ENCODE measurements around the gene ZFYVE19.

Gene ZFYVE19, protein sequence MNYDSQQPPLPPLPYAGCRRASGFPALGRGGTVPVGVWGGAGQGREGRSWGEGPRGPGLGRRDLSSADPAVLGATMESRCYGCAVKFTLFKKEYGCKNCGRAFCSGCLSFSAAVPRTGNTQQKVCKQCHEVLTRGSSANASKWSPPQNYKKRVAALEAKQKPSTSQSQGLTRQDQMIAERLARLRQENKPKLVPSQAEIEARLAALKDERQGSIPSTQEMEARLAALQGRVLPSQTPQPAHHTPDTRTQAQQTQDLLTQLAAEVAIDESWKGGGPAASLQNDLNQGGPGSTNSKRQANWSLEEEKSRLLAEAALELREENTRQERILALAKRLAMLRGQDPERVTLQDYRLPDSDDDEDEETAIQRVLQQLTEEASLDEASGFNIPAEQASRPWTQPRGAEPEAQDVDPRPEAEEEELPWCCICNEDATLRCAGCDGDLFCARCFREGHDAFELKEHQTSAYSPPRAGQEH

DNA sequence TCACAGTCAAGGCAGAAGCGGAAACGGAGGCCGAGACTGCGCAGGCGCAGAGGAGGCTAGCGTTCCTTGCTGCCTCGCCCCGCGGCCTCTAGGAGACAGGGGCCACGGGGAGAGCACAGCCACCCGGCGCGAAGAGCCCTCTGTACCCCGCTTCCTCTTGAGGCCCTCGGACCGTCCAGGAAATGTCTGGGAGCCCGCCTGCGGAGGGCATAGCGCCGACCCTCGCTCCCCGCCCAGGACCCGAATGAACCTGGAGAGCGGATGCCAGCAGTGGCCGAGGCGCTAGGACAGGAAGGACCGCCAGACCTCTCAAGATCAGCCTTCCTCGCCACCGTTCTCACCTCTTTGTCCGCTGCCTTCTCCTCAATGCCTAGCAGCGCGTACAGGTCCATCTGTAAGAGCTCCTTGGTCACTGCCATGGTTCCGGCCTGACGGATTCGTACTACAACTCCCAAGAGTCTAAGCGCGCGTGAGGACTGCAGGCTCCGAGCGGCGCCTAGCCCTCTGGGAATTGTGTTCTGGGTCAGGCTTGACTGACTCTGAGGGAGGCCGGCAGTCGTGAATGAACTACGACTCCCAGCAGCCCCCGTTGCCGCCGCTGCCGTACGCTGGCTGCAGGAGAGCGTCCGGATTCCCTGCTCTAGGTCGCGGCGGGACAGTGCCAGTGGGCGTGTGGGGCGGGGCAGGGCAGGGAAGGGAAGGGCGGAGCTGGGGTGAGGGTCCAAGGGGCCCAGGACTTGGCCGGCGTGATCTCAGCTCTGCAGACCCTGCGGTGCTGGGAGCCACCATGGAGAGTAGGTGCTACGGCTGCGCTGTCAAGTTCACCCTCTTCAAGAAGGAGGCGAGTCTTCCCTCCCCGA is at the start of gene ZFYVE19, which contains the start of gene DNAJC17:
TSS of gene ZFYVE19 (plus strand) at position 62 of the 860 bp plus-strand sequence. CDS start at position 563, 501 bp downstream.
TSS of gene DNAJC17 (minus strand) at position 446 of the 860 bp plus-strand sequence. CDS start at position 419, 27 bp downstream.
- Histone ChIP-seq H3K36me3 (ENCODE audit: control insufficient read depth in 2 of 2, insufficient read depth in 2 of 2, low read length in 2 of 2) (peaks cover 5 to 14% of the 10 kb centered on the region in 2 donors), H3K4me3 (ENCODE audit: low read length in 2 of 2) (peak within 1 kb of the TSS; percentile 100), H3K27me3 (ENCODE audit: control insufficient read depth in 2 of 2, insufficient read depth in 2 of 2, low read length in 2 of 2) (no peaks in the 10 kb centered on the region), H3K4me1 (ENCODE audit: control insufficient read depth in 2 of 2, insufficient read depth in 2 of 2, low read length in 2 of 2) (peaks cover 12 to 17% of the 10 kb centered on the region in 2 donors), H3K27ac (ENCODE audit: low read depth in 2 of 2, low read length in 2 of 2) (peak within 1 kb of the TSS; percentile 92 to 98), H3K9me3 (ENCODE audit: control insufficient read depth in 2 of 2, low read length in 2 of 2) (no peaks in the 10 kb centered on the region), H3K9ac (ENCODE audit: low read depth in 1 of 2, low read length in 2 of 2) (peak within 1 kb of the TSS; percentile 93 to 99)

DNA sequence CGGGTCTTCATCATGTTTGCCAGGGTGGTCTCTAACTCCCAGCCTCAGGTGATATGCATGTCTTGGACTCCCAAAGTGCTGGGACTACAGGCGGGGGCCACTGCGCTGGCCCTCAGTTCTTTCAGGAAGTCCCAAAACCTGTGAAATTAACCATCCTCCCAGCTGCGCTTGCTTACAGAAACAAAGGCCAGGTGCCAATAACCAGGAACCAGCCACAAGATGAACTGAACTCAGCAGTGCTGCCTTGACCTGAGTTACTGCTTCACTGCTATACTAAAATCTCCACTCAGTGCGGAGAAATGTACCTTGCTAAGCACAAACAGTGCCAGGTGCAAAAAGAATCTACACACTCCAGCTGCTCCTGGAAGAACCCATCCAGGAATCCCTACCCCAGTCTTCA is 46.9 kb upstream of the ZFYVE19 start:
- no peak overlapping the region for H3K27ac ChIP-seq (ENCODE audit: low read depth in 2 of 2, low read length in 2 of 2)
- no peak overlapping the region for H3K9ac ChIP-seq (ENCODE audit: low read depth in 1 of 2, low read length in 2 of 2)
- peaks cover 14 to 26% of the 10 kb centered on the region in 2 donors for H3K4me1 ChIP-seq (ENCODE audit: control insufficient read depth in 2 of 2, insufficient read depth in 2 of 2, low read length in 2 of 2)
- H3K4me3 ChIP-seq (ENCODE audit: low read length in 2 of 2), result no peak overlapping the region
- H3K27me3 ChIP-seq (ENCODE audit: control insufficient read depth in 2 of 2, insufficient read depth in 2 of 2, low read length in 2 of 2), result no peaks in the 10 kb centered on the region
- no peaks in the 10 kb centered on the region for H3K36me3 ChIP-seq (ENCODE audit: control insufficient read depth in 2 of 2, insufficient read depth in 2 of 2, low read length in 2 of 2)
- no peaks in the 10 kb centered on the region for H3K9me3 ChIP-seq (ENCODE audit: control insufficient read depth in 2 of 2, low read length in 2 of 2)

DNA sequence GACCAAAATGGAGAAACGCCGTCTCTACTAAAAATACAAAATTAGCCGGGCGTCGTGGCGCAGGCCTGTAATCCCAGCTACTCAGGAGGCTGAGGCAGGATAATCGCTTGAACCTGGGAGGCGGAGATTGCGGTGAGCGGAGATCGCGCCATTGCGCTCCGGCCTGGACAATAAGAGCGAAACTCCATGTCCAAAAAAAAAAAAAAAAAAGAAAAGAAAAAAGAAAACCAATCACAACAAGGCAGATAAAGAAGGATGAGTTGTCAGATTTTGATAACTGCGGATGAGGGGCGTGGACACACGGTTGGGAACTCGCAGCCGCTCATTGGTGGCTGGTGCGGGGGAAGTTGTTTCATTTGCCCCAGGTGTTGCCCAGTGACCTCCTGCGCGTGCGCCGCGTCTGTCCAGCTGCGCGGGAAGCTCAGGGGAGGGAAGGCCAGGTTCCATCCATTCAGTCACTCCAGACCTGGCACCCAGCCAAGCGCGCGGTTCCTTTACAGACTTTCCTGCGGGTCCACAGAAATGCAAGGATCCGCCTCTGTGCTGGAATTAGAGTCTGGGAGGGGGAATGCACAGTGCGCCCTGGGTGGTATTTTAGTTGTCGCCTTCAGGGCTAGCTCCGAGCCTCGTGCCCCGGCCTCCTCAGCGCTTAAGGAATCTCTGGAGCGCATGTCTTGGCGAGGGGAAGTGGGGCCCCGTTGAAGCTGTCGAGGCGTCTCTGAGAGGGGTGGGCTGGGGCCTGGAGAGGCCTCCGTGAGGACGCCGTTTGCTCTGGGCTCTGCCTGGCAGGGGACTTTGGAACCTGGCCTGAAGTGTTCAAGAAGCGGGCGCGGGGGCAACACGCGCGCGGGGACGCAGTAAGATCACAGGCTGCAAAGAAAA is 43.7 kb upstream of the ZFYVE19 start:
- Histone ChIP-seq H3K36me3 (ENCODE audit: control insufficient read depth in 2 of 2, insufficient read depth in 2 of 2, low read length in 2 of 2) (no peaks in the 10 kb centered on the region), H3K4me3 (ENCODE audit: low read length in 2 of 2) (peak overlapping the region; percentile 74 to 78), H3K9ac (ENCODE audit: low read depth in 1 of 2, low read length in 2 of 2) (peak overlapping the region; percentile 53 to 63), H3K4me1 (ENCODE audit: control insufficient read depth in 2 of 2, insufficient read depth in 2 of 2, low read length in 2 of 2) (peaks cover 26 to 35% of the 10 kb centered on the region in 2 donors), H3K27me3 (ENCODE audit: control insufficient read depth in 2 of 2, insufficient read depth in 2 of 2, low read length in 2 of 2) (no peaks in the 10 kb centered on the region), H3K27ac (ENCODE audit: low read depth in 2 of 2, low read length in 2 of 2) (peak overlapping the region; percentile 83 to 88), H3K9me3 (ENCODE audit: control insufficient read depth in 2 of 2, low read length in 2 of 2) (no peaks in the 10 kb centered on the region)

DNA sequence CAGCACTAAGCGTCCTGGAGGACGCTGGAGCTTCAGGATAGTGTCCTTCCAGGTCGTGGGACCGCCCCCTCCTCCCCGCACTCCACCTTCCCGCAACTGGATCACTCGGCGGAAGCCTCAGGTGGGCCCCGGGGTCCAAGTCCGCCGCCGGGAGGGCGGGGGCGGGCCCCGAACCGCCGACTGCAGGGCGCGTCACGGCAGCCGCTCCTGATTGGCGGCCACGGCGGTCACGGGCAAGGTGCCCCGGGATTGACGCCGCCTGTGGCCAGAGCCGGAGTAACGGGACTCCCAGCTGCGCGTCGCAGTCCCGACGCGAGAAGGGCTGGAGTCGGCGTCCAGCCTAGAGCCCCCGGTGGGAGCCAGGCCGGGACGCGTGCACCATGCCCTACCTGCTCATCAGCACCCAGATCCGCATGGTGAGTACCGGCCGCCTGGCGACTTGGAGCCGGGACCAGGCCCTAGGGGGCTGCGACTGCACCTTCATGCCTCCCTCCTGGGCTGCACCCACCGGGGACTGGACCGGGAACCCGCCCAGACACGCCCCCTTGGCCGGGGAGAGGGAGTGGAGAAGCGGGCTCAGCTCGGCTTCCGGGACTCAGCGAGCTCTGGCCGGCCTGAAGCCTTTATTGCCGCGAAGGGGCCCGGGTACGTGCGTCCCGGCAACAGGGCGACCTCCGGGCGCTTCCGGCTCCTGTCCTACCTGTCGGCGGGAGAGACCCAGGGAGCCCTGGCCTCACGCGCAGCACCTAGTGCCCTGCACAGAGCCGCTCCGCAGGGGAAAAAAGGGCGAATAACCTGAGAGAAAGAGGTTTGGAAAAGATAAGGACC is 42.9 kb upstream of the ZFYVE19 start, which contains the start of gene GCHFR:
TSS of gene GCHFR (plus strand) at position 268 of the 828 bp plus-strand sequence. CDS start at position 381, 113 bp downstream.
- Histone ChIP-seq H3K27ac (ENCODE audit: low read depth in 2 of 2, low read length in 2 of 2) (peak within 1 kb of the TSS; percentile 83 to 88), H3K9ac (ENCODE audit: low read depth in 1 of 2, low read length in 2 of 2) (peak within 1 kb of the TSS; percentile 53 to 81), H3K36me3 (ENCODE audit: control insufficient read depth in 2 of 2, insufficient read depth in 2 of 2, low read length in 2 of 2) (no peaks in the 10 kb centered on the region), H3K9me3 (ENCODE audit: control insufficient read depth in 2 of 2, low read length in 2 of 2) (no peaks in the 10 kb centered on the region), H3K27me3 (ENCODE audit: control insufficient read depth in 2 of 2, insufficient read depth in 2 of 2, low read length in 2 of 2) (no peaks in the 10 kb centered on the region), H3K4me1 (ENCODE audit: control insufficient read depth in 2 of 2, insufficient read depth in 2 of 2, low read length in 2 of 2) (peaks cover 35 to 44% of the 10 kb centered on the region in 2 donors), H3K4me3 (ENCODE audit: low read length in 2 of 2) (peak within 1 kb of the TSS; percentile 74 to 78)

DNA sequence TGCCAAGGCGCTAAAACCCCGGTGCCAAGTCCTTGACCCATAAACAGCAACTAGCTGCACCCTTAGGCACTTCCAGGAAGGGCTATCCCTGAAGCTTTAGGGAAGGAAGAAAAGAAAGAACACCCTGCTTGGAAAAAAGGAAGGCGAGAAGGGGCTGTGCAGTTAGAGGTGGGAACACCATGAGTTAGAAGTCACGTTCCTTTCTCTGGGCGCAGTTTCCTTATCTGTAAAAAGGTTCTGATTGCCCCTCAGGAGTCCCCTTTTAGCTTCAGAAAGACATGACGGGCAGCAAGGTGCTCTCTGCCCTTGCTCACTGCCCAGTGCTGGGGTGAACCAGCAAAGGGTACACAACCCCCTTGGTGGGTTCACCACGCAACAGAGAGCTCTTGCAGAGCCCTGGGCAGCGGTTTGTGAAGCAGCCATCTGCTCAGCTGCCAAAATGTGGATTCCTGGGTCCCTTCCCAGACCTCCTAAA is 42.2 kb upstream of the ZFYVE19 start:
- Histone ChIP-seq H3K27ac (ENCODE audit: low read depth in 2 of 2, low read length in 2 of 2) (peak overlapping the region; percentile 83 to 88), H3K27me3 (ENCODE audit: control insufficient read depth in 2 of 2, insufficient read depth in 2 of 2, low read length in 2 of 2) (no peaks in the 10 kb centered on the region), H3K4me1 (ENCODE audit: control insufficient read depth in 2 of 2, insufficient read depth in 2 of 2, low read length in 2 of 2) (peaks cover 42 to 50% of the 10 kb centered on the region in 2 donors), H3K4me3 (ENCODE audit: low read length in 2 of 2) (peak overlapping the region; percentile 74 to 78), H3K9ac (ENCODE audit: low read depth in 1 of 2, low read length in 2 of 2) (peak overlapping the region; percentile 53 to 81), H3K9me3 (ENCODE audit: control insufficient read depth in 2 of 2, low read length in 2 of 2) (no peaks in the 10 kb centered on the region), H3K36me3 (ENCODE audit: control insufficient read depth in 2 of 2, insufficient read depth in 2 of 2, low read length in 2 of 2) (no peaks in the 10 kb centered on the region)

DNA sequence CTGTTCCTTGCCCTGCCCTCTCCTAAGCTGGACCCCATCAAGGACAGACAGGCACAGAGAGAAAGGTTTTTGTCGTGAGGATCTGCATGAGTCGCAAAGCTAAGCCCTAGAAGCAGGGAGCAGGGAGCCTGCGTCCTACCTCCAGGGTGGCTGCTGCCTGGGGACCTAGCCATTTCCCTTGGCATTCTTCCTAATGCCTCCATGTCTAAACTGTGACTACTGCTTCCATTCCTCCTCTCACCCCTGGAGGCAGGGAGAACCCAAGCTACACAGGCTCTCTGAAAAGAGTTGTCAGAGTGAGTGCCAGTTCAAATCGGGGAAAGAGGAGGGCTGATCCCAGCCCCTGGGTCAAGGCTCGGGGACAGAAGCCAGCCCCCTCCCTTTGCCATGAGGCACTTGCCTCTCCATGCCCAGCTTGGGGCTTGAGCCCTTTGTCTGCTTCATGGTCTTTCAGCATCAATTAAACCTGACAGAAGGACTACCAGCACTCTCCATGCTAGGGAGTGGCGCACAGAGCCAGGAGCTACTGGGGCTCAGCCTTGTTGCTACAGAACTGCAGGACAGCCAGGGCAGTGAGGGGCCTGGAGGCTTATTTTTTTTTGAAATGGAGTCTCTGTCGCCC is 40.6 kb upstream of the ZFYVE19 start:
- no peak overlapping the region for H3K9ac ChIP-seq (ENCODE audit: low read depth in 1 of 2, low read length in 2 of 2)
- H3K4me1 ChIP-seq (ENCODE audit: control insufficient read depth in 2 of 2, insufficient read depth in 2 of 2, low read length in 2 of 2), result peaks cover 48 to 64% of the 10 kb centered on the region in 2 donors
- H3K27me3 ChIP-seq (ENCODE audit: control insufficient read depth in 2 of 2, insufficient read depth in 2 of 2, low read length in 2 of 2), result no peaks in the 10 kb centered on the region
- no peaks in the 10 kb centered on the region for H3K9me3 ChIP-seq (ENCODE audit: control insufficient read depth in 2 of 2, low read length in 2 of 2)
- no peak overlapping the region for H3K4me3 ChIP-seq (ENCODE audit: low read length in 2 of 2)
- no peaks in the 10 kb centered on the region for H3K36me3 ChIP-seq (ENCODE audit: control insufficient read depth in 2 of 2, insufficient read depth in 2 of 2, low read length in 2 of 2)
- no peak overlapping the region for H3K27ac ChIP-seq (ENCODE audit: low read depth in 2 of 2, low read length in 2 of 2)

DNA sequence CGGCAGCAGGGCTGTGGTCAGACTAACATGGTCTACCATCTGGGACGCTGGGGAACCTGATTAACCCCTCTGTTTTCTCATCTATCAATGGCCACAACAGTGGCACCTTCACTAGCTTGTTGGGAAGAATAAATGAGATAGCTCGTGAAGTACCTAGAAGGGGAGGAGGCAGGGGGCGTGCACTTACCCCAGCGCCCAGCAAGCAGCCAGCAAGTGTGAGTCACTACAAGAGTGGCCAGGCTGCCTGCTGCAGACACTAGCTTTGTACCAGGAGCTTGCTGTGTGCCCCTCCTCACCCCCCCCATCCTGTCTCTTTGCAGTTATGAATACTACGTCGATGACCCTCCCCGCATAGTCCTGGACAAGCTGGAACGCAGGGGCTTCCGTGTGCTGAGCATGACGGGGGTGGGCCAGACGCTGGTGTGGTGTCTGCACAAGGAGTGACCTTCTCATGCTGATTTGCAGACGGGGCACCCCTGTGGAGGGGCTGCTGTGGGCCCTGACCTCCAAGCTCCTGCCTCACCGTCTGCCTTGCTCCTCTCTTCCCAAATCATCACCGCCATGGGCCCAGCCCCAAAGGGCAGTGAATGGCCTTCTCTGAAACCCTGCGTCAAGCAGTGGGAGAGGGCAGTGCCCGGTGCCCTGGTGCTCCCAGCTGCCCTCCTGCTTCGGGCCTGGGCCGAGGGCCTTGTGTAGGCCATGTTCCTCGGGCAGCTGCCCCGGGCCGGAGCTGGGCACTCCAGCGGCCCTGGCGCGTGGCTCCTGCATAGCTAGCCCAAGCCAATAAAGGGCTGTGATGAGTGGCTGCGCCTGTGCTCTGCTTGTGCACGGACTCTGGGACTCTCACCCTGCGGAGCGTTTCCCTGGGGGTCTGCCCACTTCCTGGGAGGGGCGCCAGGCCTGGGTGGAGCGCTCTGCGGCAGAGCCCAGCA is 39.7 kb upstream of the ZFYVE19 start:
- Histone ChIP-seq H3K4me1 (ENCODE audit: control insufficient read depth in 2 of 2, insufficient read depth in 2 of 2, low read length in 2 of 2) (peaks cover 48 to 64% of the 10 kb centered on the region in 2 donors), H3K9ac (ENCODE audit: low read depth in 1 of 2, low read length in 2 of 2) (no peak overlapping the region), H3K9me3 (ENCODE audit: control insufficient read depth in 2 of 2, low read length in 2 of 2) (no peaks in the 10 kb centered on the region), H3K27me3 (ENCODE audit: control insufficient read depth in 2 of 2, insufficient read depth in 2 of 2, low read length in 2 of 2) (no peaks in the 10 kb centered on the region), H3K36me3 (ENCODE audit: control insufficient read depth in 2 of 2, insufficient read depth in 2 of 2, low read length in 2 of 2) (peaks cover 1 to 3% of the 10 kb centered on the region in 2 donors), H3K4me3 (ENCODE audit: low read length in 2 of 2) (no peak overlapping the region), H3K27ac (ENCODE audit: low read depth in 2 of 2, low read length in 2 of 2) (no peak overlapping the region)

Measured in mucosa of rectum (tissue), 2 donors.